Calu3 (cell line): Measurements from ENCODE around the gene BEND5. TPM values are rescaled to one million over a fixed set of nuclear protein-coding genes. Genes with fewer than 3 reads are reported as not detected.

ENCODE experiments used
- BruUV-seq: library from RNA; stranded (reverse); fragments of 400-500 nt; replicated peaks from 2 replicates; lab custom pipeline; 2021; lab: Mats Ljungman, UMichigan
- CTCF ChIA-PET: fragments of 300-600 bp; sonication (Branson Sonifier 250); formaldehyde crosslinking; loops from one replicate; lab custom pipeline; 2022; ENCODE audit warnings: antibody characterized with exemption; lab: Charles Lee
- DNase-seq: peaks from one replicate; pipeline ENCODE4 v3.0.0; 2022
- H3K27ac Mint-ChIP-seq: one replicate; pipeline ENCODE4 v1.8.0; 2022; ENCODE audit warnings: mixed read lengths; ENCODE audit not compliant: unreplicated experiment
- H3K27me3 Mint-ChIP-seq: one replicate; pipeline ENCODE4 v1.8.0; 2022; ENCODE audit warnings: mixed read lengths; ENCODE audit not compliant: unreplicated experiment
- H3K36me3 Mint-ChIP-seq: one replicate; pipeline ENCODE4 v1.8.0; 2022; ENCODE audit warnings: mild to moderate bottlenecking, moderate library complexity, mixed read lengths; ENCODE audit not compliant: insufficient read depth, unreplicated experiment
- H3K4me1 Mint-ChIP-seq: one replicate; pipeline ENCODE4 v1.8.0; 2022; ENCODE audit warnings: mild to moderate bottlenecking, low read depth, mixed read lengths; ENCODE audit not compliant: unreplicated experiment
- H3K4me3 Mint-ChIP-seq: one replicate; pipeline ENCODE4 v1.8.0; 2022; ENCODE audit warnings: mild to moderate bottlenecking, low read depth, moderate library complexity, mixed read lengths; ENCODE audit not compliant: unreplicated experiment
- H3K9me3 Mint-ChIP-seq: one replicate; pipeline ENCODE4 v1.8.0; 2022; ENCODE audit warnings: low read depth, mixed read lengths; ENCODE audit not compliant: unreplicated experiment
- CTCF ChIP-seq: fragments of 200-600 bp; IDR thresholded peaks from one replicate; pipeline ENCODE4 v1.8.0; 2022; ENCODE audit warnings: antibody characterized with exemption; ENCODE audit not compliant: unreplicated experiment
- intact Hi-C: fragments of 100-400 bp; cut with micrococcal nuclease; formaldehyde crosslinking; loops from one replicate; pipeline ENCODE4 v1.10.0; 2022; ENCODE audit not compliant: unreplicated experiment
- total RNA-seq: library from RNA; stranded (reverse); gene quantifications from 2 replicates; pipeline ENCODE4 v1.2.3, GENCODE V29; 2022

Gene BEND5
- total RNA-seq, 1 experiment from 2014 or later = 0.87 TPM

- peak overlapping the region; percentile 84 for H3K27ac Mint-ChIP-seq
- CTCF ChIA-PET = interaction anchor here (0.7 to 1.0 kb wide), 3 partner anchors 10 to 1932 kb away, joined by 3 to 6 read pairs (median 3); no protein-coding TSS in a partner anchor
- intact Hi-C loops = no loop called here
- H3K36me3 Mint-ChIP-seq = peaks cover 11% of the 10 kb centered on the region
- TF ChIP-seq CTCF = no peak
- peaks cover 35% of the 10 kb centered on the region for H3K4me1 Mint-ChIP-seq
- H3K4me3 Mint-ChIP-seq = no peak overlapping the region
- DNase-seq = peak; percentile 27
- no TSS peak for BruUV-seq
- peaks cover 4% of the 10 kb centered on the region for H3K9me3 Mint-ChIP-seq
- H3K27me3 Mint-ChIP-seq = no peaks in the 10 kb centered on the region
Measured at GRCh38 chr1:48701445-48701844, 75.2 kb downstream of the BEND5 start.

GRCh38 chr1:48697066-48697707, 79.5 kb downstream of the BEND5 start:
- Mint-ChIP-seq H3K4me1 (peaks cover 47% of the 10 kb centered on the region), H3K36me3 (peaks cover 9% of the 10 kb centered on the region), H3K27me3 (no peaks in the 10 kb centered on the region), H3K27ac (no peak overlapping the region), H3K9me3 (peaks cover 4% of the 10 kb centered on the region), H3K4me3 (no peak overlapping the region)
- TF ChIP-seq CTCF = peak; percentile 89
- intact Hi-C loops = loop anchor here (5.0 kb wide), 1 partner anchor 125 kb away; no protein-coding TSS in a partner anchor
- DNase-seq = peak; percentile 73
- no TSS peak for BruUV-seq
- CTCF ChIA-PET = interaction anchor here (0.9 to 1.4 kb wide), 2 partner anchors 20 to 124 kb away, joined by 3 to 5 read pairs; no protein-coding TSS in a partner anchor

GRCh38 chr1:48695161-48695560, 81.5 kb downstream of the BEND5 start:
- no peak overlapping the region for H3K27ac Mint-ChIP-seq
- H3K4me3 Mint-ChIP-seq = no peak overlapping the region
- H3K27me3 Mint-ChIP-seq = no peaks in the 10 kb centered on the region
- peaks cover 27% of the 10 kb centered on the region for H3K4me1 Mint-ChIP-seq
- TF ChIP-seq CTCF = no peak
- no TSS peak for BruUV-seq
- CTCF ChIA-PET = interaction anchor here (1.4 kb wide), 1 partner anchor 18 kb away, joined by 5 read pairs; no protein-coding TSS in a partner anchor
- intact Hi-C loops = loop anchor here (5.0 kb wide), 1 partner anchor 123 kb away; no protein-coding TSS in a partner anchor
- H3K9me3 Mint-ChIP-seq = no peaks in the 10 kb centered on the region
- H3K36me3 Mint-ChIP-seq = no peaks in the 10 kb centered on the region
- DNase-seq = no peak

- CTCF ChIA-PET = interaction anchor here (0.6 to 1.0 kb wide), 3 partner anchors 15 to 43 kb away, joined by 3 to 6 read pairs (median 4); no protein-coding TSS in a partner anchor
- no peak for DNase-seq
Measured at GRCh38 chr1:48693674-48694320, 82.9 kb downstream of the BEND5 start.

More at GRCh38 chr1:48693674-48694320, 82.9 kb downstream of the BEND5 start:
- Mint-ChIP-seq H3K4me3 (no peak overlapping the region), H3K9me3 (no peaks in the 10 kb centered on the region), H3K4me1 (peaks cover 24% of the 10 kb centered on the region), H3K27me3 (no peaks in the 10 kb centered on the region), H3K27ac (no peak overlapping the region), H3K36me3 (no peaks in the 10 kb centered on the region)
- TF ChIP-seq CTCF = no peak
- intact Hi-C loops = no loop called here
- no TSS peak for BruUV-seq
